HepG2 (cell line): ENCODE measurements around the gene RGS14. TPM values are rescaled to one million over a fixed set of nuclear protein-coding genes. Genes with fewer than 3 reads are reported as not detected.

Source experiments
- FOSL1 ChIP-seq: sonication (generic); formaldehyde crosslinking; IDR thresholded peaks from 2 replicates; pipeline ENCODE4 v1.9.0; 2021; ENCODE audit warnings: missing genetic modification reagents, borderline replicate concordance
- GPN1 ChIP-seq: sonication (generic); formaldehyde crosslinking; IDR thresholded peaks from 2 replicates; pipeline ENCODE4 v1.5.1; 2020; ENCODE audit warnings: missing genetic modification reagents, borderline replicate concordance
- HNF4A ChIP-seq: sonication (generic); formaldehyde crosslinking; IDR thresholded peaks from 2 replicates; pipeline ENCODE4 v1.4.0; 2020; ENCODE audit warnings: missing genetic modification reagents
- KAT8 ChIP-seq: IDR thresholded peaks from 2 replicates; pipeline ENCODE4 v1.6.1; 2016; ENCODE audit warnings: missing genetic modification reagents, missing compliant biosample characterization
- KDM3A ChIP-seq: IDR thresholded peaks from 2 replicates; pipeline ENCODE4 v1.6.1; 2018; ENCODE audit warnings: low read depth, missing compliant biosample characterization
- KLF16 ChIP-seq, 2 experiments: sonication (generic) in 1 of 2; formaldehyde crosslinking in 1 of 2; IDR thresholded peaks; 2 replicates each; pipeline versions ENCODE4 v1.6.1 to v1.8.0; 2016 to 2023; ENCODE audit warnings: missing genetic modification reagents in 2 of 2, missing compliant biosample characterization in 1 of 2
- MAFF ChIP-seq: IDR thresholded peaks from 2 replicates; pipeline ENCODE4 v1.6.1; 2011; ENCODE audit warnings: low read depth, low read length, improper control_type of control experiment
- MXD4 ChIP-seq: IDR thresholded peaks from 2 replicates; pipeline ENCODE4 v1.6.1; 2016; ENCODE audit warnings: mild to moderate bottlenecking, missing biosample characterization, missing genetic modification reagents
- NBN ChIP-seq: fragments of 450-650 bp; conservative IDR thresholded peaks from 2 replicates; pipeline ENCODE4 v1.6.1; 2017
- NFE2L2 ChIP-seq: fragments of 150-350 bp; IDR thresholded peaks from 2 replicates; pipeline ENCODE4 v1.6.1; 2014; ENCODE audit warnings: low read length
- PHF21A ChIP-seq: sonication (generic); formaldehyde crosslinking; IDR thresholded peaks from 2 replicates; pipeline ENCODE4 v1.5.0; 2020; ENCODE audit warnings: mild to moderate bottlenecking, missing genetic modification reagents
- RARA ChIP-seq: IDR thresholded peaks from 2 replicates; pipeline ENCODE4 v1.6.1; 2016; ENCODE audit warnings: missing genetic modification reagents, missing compliant biosample characterization
- ZNF556 ChIP-seq: sonication (generic); formaldehyde crosslinking; IDR thresholded peaks from 2 replicates; pipeline ENCODE4 v1.4.0; 2020; ENCODE audit warnings: mild to moderate bottlenecking, missing genetic modification reagents, borderline replicate concordance
- ZNF562 ChIP-seq: sonication (generic); formaldehyde crosslinking; IDR thresholded peaks from 2 replicates; pipeline ENCODE4 v1.8.0; 2022; ENCODE audit warnings: missing genetic modification reagents, borderline replicate concordance
- ZNF598 ChIP-seq: sonication (generic); formaldehyde crosslinking; IDR thresholded peaks from 2 replicates; pipeline ENCODE4 v1.5.1; 2020; ENCODE audit warnings: mild to moderate bottlenecking, missing genetic modification reagents, borderline replicate concordance
- ZSCAN20 ChIP-seq: sonication (generic); formaldehyde crosslinking; IDR thresholded peaks from 2 replicates; pipeline ENCODE4 v1.4.0; 2020; ENCODE audit warnings: missing genetic modification reagents, mild to moderate bottlenecking, borderline replicate concordance
- polyA plus RNA-seq, 8 experiments: library from polyadenylated mRNA; depleted of rRNA in 3 of 8; stranded (reverse) in 7 of 8; unstranded in 1 of 8; fragments of >200 nt; fragmentation: Illumina TruSeq in 4 of 8; extraction: Trizol in 4 of 8; gene quantifications; 2 replicates each; pipeline versions ENCODE4 v1.2.1 to v1.2.3, GENCODE V29; 2011 to 2016; ENCODE audit warnings: low read depth in 4 of 8, missing spikeins in 1 of 8, mixed read lengths in 1 of 8; ENCODE audit not compliant: insufficient read depth in 1 of 8
- total RNA-seq, 5 experiments: library from RNA; depleted of rRNA; stranded (reverse); fragments of >200 nt; fragmentation: Illumina TruSeq; extraction: Trizol; gene quantifications; 2 replicates each; pipeline ENCODE4 v1.2.3, GENCODE V29; 2016; ENCODE audit warnings: low read depth in 1 of 5
- TF ChIP-seq, protein P1 (sequence below): sonication (generic); formaldehyde crosslinking; IDR thresholded peaks from 2 replicates; pipeline ENCODE4 v1.8.0; 2022; ENCODE audit warnings: mild to moderate bottlenecking, missing genetic modification reagents, moderate library complexity
- TF ChIP-seq, protein P2 (sequence below): sonication (generic); formaldehyde crosslinking; IDR thresholded peaks from 2 replicates; pipeline ENCODE4 v1.4.0; 2020; ENCODE audit warnings: missing genetic modification reagents
- TF ChIP-seq, protein P3 (sequence below): sonication (generic); formaldehyde crosslinking; conservative IDR thresholded peaks from 2 replicates; pipeline ENCODE4 v1.5.0; 2020; ENCODE audit warnings: missing genetic modification reagents
- TF ChIP-seq, protein P4 (sequence below): sonication (generic); formaldehyde crosslinking; IDR thresholded peaks from 2 replicates; pipeline ENCODE4 v1.4.0; 2020; ENCODE audit warnings: mild to moderate bottlenecking, missing genetic modification reagents

RGS14 gene
- total and polyA plus RNA-seq, 2 of the 13 experiments (the other 11 are each of a cell fraction or from before 2014, with no cell fraction given): 11.1 to 17.2 TPM

DNA sequence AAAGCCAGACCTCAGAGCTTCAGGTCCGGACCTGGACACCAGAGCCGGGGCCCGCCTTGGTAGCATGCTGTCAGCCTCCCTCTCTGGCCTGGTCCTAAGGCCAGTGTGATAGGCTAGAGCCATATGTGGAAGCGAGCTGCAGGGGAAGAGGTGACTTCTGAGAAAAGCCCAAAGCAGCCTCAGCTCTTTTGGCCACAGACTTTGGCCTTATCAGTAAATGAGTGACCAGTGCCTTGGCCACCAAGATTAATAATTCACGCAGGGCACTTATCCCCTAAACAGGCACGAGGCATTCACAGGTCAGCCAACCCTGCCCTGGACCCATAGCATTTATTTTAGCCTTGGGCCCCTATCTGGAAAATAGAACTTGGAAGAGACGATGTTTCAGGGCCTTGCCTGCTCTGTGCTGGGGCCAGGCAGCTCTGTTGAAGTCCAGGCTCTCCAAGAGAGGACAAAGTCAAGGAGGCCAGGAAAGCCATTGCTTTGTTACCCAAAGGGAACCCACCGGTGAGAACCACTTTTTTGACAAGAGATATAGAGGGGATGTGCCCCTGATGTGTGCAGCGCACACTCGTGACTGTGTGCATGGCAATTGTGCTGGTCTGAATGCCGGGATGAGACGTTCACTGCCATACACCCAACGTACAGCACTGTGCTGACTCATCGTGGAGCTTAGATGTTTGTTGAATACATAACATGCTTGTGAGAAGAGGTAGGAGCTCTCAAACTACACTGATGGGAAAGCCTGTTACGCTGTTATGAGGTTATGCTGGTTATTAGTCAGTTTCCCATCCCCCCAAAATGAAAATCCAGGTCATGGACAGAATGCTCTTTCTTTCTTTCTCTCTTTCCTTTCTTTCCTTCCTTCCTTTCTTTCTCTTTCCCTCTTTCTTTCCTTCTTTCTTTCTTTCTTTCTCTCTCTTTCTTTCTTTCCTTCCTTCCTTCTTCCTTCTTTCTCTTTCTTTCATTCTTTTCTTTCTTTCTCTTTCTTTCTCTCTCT is 21.5 kb downstream of the RGS14 start (continued):
- 0 out of 2 replicates have a peak, but pooled peaks have one; percentile 78 for TF ChIP-seq ZNF556 (CRISPR knock-in tag)
- peak; percentile 57; the same call in 1 of the 2 replicates for TF ChIP-seq KDM3A (CRISPR knock-in tag)
- no peak for TF ChIP-seq GPN1 (CRISPR knock-in tag)
- TF ChIP-seq, protein P1, sequence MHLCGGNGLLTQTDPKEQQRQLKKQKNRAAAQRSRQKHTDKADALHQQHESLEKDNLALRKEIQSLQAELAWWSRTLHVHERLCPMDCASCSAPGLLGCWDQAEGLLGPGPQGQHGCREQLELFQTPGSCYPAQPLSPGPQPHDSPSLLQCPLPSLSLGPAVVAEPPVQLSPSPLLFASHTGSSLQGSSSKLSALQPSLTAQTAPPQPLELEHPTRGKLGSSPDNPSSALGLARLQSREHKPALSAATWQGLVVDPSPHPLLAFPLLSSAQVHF (CRISPR knock-in tag): no peak
- TF ChIP-seq MXD4: no peak
- peak in 1 of 2 experiments; percentile 52; a peak in 1 of 4 replicates for TF ChIP-seq KLF16 (CRISPR knock-in tag; IDR thresholded peaks at IDR 0.05)
- 0 out of 2 replicates have a peak, but pooled peaks have one; percentile 50 for TF ChIP-seq ZSCAN20 (CRISPR knock-in tag)
- no peak for TF ChIP-seq ZNF562 (CRISPR knock-in tag)
- TF ChIP-seq, protein P2, sequence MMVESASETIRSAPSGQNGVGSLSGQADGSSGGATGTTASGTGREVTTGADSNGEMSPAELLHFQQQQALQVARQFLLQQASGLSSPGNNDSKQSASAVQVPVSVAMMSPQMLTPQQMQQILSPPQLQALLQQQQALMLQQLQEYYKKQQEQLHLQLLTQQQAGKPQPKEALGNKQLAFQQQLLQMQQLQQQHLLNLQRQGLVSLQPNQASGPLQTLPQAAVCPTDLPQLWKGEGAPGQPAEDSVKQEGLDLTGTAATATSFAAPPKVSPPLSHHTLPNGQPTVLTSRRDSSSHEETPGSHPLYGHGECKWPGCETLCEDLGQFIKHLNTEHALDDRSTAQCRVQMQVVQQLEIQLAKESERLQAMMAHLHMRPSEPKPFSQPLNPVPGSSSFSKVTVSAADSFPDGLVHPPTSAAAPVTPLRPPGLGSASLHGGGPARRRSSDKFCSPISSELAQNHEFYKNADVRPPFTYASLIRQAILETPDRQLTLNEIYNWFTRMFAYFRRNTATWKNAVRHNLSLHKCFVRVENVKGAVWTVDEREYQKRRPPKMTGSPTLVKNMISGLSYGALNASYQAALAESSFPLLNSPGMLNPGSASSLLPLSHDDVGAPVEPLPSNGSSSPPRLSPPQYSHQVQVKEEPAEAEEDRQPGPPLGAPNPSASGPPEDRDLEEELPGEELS (CRISPR knock-in tag): peak; percentile 51
- peak; percentile 57 for TF ChIP-seq RARA (CRISPR knock-in tag)
- peak; percentile 94 for TF ChIP-seq NFE2L2
- no peak; the same call in 1 of the 2 replicates for TF ChIP-seq ZNF598
- TF ChIP-seq, protein P3, sequence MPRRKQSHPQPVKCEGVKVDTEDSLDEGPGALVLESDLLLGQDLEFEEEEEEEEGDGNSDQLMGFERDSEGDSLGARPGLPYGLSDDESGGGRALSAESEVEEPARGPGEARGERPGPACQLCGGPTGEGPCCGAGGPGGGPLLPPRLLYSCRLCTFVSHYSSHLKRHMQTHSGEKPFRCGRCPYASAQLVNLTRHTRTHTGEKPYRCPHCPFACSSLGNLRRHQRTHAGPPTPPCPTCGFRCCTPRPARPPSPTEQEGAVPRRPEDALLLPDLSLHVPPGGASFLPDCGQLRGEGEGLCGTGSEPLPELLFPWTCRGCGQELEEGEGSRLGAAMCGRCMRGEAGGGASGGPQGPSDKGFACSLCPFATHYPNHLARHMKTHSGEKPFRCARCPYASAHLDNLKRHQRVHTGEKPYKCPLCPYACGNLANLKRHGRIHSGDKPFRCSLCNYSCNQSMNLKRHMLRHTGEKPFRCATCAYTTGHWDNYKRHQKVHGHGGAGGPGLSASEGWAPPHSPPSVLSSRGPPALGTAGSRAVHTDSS (CRISPR knock-in tag): no peak
- peak; percentile 84 for TF ChIP-seq MAFF
- TF ChIP-seq HNF4A (CRISPR knock-in tag): peak; percentile 86
- TF ChIP-seq FOSL1 (CRISPR knock-in tag): peak; percentile 62; the same call in 1 of the 2 replicates
- TF ChIP-seq, protein P4, sequence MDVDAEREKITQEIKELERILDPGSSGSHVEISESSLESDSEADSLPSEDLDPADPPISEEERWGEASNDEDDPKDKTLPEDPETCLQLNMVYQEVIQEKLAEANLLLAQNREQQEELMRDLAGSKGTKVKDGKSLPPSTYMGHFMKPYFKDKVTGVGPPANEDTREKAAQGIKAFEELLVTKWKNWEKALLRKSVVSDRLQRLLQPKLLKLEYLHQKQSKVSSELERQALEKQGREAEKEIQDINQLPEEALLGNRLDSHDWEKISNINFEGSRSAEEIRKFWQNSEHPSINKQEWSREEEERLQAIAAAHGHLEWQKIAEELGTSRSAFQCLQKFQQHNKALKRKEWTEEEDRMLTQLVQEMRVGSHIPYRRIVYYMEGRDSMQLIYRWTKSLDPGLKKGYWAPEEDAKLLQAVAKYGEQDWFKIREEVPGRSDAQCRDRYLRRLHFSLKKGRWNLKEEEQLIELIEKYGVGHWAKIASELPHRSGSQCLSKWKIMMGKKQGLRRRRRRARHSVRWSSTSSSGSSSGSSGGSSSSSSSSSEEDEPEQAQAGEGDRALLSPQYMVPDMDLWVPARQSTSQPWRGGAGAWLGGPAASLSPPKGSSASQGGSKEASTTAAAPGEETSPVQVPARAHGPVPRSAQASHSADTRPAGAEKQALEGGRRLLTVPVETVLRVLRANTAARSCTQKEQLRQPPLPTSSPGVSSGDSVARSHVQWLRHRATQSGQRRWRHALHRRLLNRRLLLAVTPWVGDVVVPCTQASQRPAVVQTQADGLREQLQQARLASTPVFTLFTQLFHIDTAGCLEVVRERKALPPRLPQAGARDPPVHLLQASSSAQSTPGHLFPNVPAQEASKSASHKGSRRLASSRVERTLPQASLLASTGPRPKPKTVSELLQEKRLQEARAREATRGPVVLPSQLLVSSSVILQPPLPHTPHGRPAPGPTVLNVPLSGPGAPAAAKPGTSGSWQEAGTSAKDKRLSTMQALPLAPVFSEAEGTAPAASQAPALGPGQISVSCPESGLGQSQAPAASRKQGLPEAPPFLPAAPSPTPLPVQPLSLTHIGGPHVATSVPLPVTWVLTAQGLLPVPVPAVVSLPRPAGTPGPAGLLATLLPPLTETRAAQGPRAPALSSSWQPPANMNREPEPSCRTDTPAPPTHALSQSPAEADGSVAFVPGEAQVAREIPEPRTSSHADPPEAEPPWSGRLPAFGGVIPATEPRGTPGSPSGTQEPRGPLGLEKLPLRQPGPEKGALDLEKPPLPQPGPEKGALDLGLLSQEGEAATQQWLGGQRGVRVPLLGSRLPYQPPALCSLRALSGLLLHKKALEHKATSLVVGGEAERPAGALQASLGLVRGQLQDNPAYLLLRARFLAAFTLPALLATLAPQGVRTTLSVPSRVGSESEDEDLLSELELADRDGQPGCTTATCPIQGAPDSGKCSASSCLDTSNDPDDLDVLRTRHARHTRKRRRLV (CRISPR knock-in tag): no peak
- no peak for TF ChIP-seq NBN
- TF ChIP-seq PHF21A (CRISPR knock-in tag): peak; percentile 97
- TF ChIP-seq KAT8 (CRISPR knock-in tag): peak; percentile 70
